Keratinocyte (primary cell): Measurements from ENCODE around the gene TFDP2. TPM values are rescaled to one million over a fixed set of nuclear protein-coding genes. Genes with fewer than 3 reads are reported as not detected.

ENCODE experiments used
- DNase-seq: peaks from one replicate; pipeline ENCODE4 v3.0.0-alpha.2; 2011; ENCODE audit warnings: low read depth, missing footprints, low spot score
- FAIRE-seq: peaks from 2 replicates; lab custom pipeline; 2011; peaks lifted over from hg19 to GRCh38; lab: Jason Lieb, UNC
- H2AFZ ChIP-seq: 2 replicates; pipeline ENCODE4 v1.6.0; 2012; ENCODE audit warnings: low read length, control low read depth, inconsistent platforms; ENCODE audit not compliant: control insufficient read depth
- H3K27ac ChIP-seq: 2 replicates; pipeline ENCODE4 v1.5.1; 2011; ENCODE audit warnings: low read length; ENCODE audit not compliant: control insufficient read depth, insufficient read depth
- H3K27me3 ChIP-seq: 3 replicates; pipeline ENCODE4 v1.6.0; 2011; ENCODE audit warnings: low read length; ENCODE audit not compliant: control insufficient read depth, insufficient read depth; ENCODE audit errors: extremely low read depth
- H3K36me3 ChIP-seq, 2 experiments: 2 replicates in 1 of 2; 3 replicates in 1 of 2; pipeline ENCODE4 v1.5.1; 2011; ENCODE audit warnings: low read length in 2 of 2, mild to moderate bottlenecking in 1 of 2; ENCODE audit not compliant: control insufficient read depth in 2 of 2, insufficient read depth in 2 of 2; ENCODE audit errors: extremely low read depth in 1 of 2
- H3K4me1 ChIP-seq: 3 replicates; pipeline ENCODE4 v1.5.1; 2011; ENCODE audit warnings: low read length; ENCODE audit not compliant: control insufficient read depth, insufficient read depth; ENCODE audit errors: extremely low read depth
- H3K4me2 ChIP-seq: 3 replicates; pipeline ENCODE4 v1.6.0; 2011; ENCODE audit warnings: low read depth, low read length; ENCODE audit not compliant: control insufficient read depth, insufficient read depth; ENCODE audit errors: extremely low read depth
- H3K4me3 ChIP-seq, 3 experiments: fragments of 200-600 bp in 1 of 3; sonication (generic) in 1 of 3; 2 replicates in 2 of 3; 3 replicates in 1 of 3; pipeline ENCODE4 v1.5.1; 2011 to 2016; ENCODE audit warnings: low read length in 3 of 3, mild to moderate bottlenecking in 3 of 3, control low read depth in 2 of 3, inconsistent platforms in 1 of 3, low read depth in 1 of 3, mixed read lengths in 1 of 3, mixed run types in 1 of 3, moderate library complexity in 1 of 3; ENCODE audit not compliant: control insufficient read depth in 2 of 3, insufficient read depth in 2 of 3; ENCODE audit errors: extremely low read depth in 1 of 3
- H3K79me2 ChIP-seq: 2 replicates; pipeline ENCODE4 v1.6.0; 2012; ENCODE audit warnings: low read length; ENCODE audit not compliant: control insufficient read depth, insufficient read depth
- H3K9ac ChIP-seq: 3 replicates; pipeline ENCODE4 v1.6.0; 2011; ENCODE audit warnings: low read length; ENCODE audit not compliant: control insufficient read depth, insufficient read depth; ENCODE audit errors: extremely low read depth
- H3K9me1 ChIP-seq: 3 replicates; pipeline ENCODE4 v1.6.0; 2011; ENCODE audit warnings: low read length; ENCODE audit not compliant: control insufficient read depth, insufficient read depth; ENCODE audit errors: extremely low read depth
- H3K9me3 ChIP-seq: 2 replicates; pipeline ENCODE4 v1.5.1; 2012; ENCODE audit warnings: low read depth, low read length; ENCODE audit not compliant: control insufficient read depth
- H4K20me1 ChIP-seq: 3 replicates; pipeline ENCODE4 v1.6.0; 2011; ENCODE audit warnings: low read length; ENCODE audit not compliant: control insufficient read depth, insufficient read depth; ENCODE audit errors: extremely low read depth
- CTCF ChIP-seq, 3 experiments: IDR thresholded peaks in 1 of 3; conservative IDR thresholded peaks in 1 of 3; optimal IDR thresholded peaks in 1 of 3; 2 replicates in 2 of 3; 3 replicates in 1 of 3; pipeline versions ENCODE3 to v1.5.1; 2011; ENCODE audit warnings: low read length in 3 of 3, mild to moderate bottlenecking in 3 of 3, moderate library complexity in 2 of 3, control low read depth in 1 of 3, inconsistent platforms in 1 of 3; ENCODE audit not compliant: insufficient read depth in 2 of 3; ENCODE audit errors: extremely low read depth in 1 of 3
- EZH2 ChIP-seq: IDR thresholded peaks from one replicate; pipeline ENCODE4 v1.6.1; 2012; ENCODE audit warnings: inconsistent platforms, mild to moderate bottlenecking, low read length, moderate library complexity
- dilution Hi-C: fragments of 300-500 bp; cut with MboI; formaldehyde crosslinking; loops from one replicate; pipeline ENCODE4 v1.7.0; 2020; ENCODE audit warnings: low sequenced_read_pairs; ENCODE audit not compliant: extremely low pct_ligation_motif_present
- polyA plus RNA-seq, 5 experiments: library from polyadenylated mRNA; depleted of rRNA in 3 of 5; stranded (reverse) in 3 of 5; stranded (forward) in 1 of 5; unstranded in 1 of 5; fragments of >200 nt; gene quantifications; 1 replicate in 1 of 5; 2 replicates in 3 of 5; 3 replicates in 1 of 5; pipeline versions ENCODE4 v1.2.1 to v1.2.3, GENCODE V29; 2011 to 2012; ENCODE audit warnings: missing spikeins in 2 of 5, low read depth in 1 of 5, low replicate concordance in 1 of 5

The TFDP2 gene
- polyA plus RNA-seq, 1 donor (not counting 4 experiments of a cell fraction or from before 2014, with no cell fraction given) = 40.6 TPM

- DNase-seq (no peak), FAIRE-seq (no peak)
- no peak overlapping the region for H3K27ac ChIP-seq
- H3K9me1 ChIP-seq = peaks cover 3% of the 10 kb centered on the region
- no peaks in the 10 kb centered on the region for H4K20me1 ChIP-seq
- peaks cover 9% of the 10 kb centered on the region in 2 experiments for H3K36me3 ChIP-seq
- dilution Hi-C loops = no loop called here
- H3K79me2 ChIP-seq = peaks cover 70% of the 10 kb centered on the region
- H3K27me3 ChIP-seq = no peaks in the 10 kb centered on the region
- peaks cover 14% of the 10 kb centered on the region for H3K4me1 ChIP-seq
- no peaks in the 10 kb centered on the region for H3K9me3 ChIP-seq
- no peak overlapping the region for H2AFZ ChIP-seq
- no peak overlapping the region for H3K4me2 ChIP-seq
- no peak overlapping the region for H3K9ac ChIP-seq
- no peak for TF ChIP-seq EZH2
- TF ChIP-seq CTCF (optimal IDR thresholded peaks at IDR 0.05 in 1 of 3, IDR thresholded peaks at IDR 0.05 in 1 of 3, conservative IDR thresholded peaks at IDR 0.05 in 1 of 3; ENCODE audit: extremely low read depth in 1 of 3, insufficient read depth in 2 of 3, low read length in 3 of 3) = no peak
- H3K4me3 ChIP-seq = no peak overlapping the region
Measured at GRCh38 chr3:141900343-141900742, 249.0 kb downstream of the TFDP2 start.

GRCh38 chr3:141898908-141899307 is 250.4 kb downstream of the TFDP2 start:
- FAIRE-seq (no peak), DNase-seq (no peak)
- TF ChIP-seq EZH2 (no peak), CTCF (optimal IDR thresholded peaks at IDR 0.05 in 1 of 3, IDR thresholded peaks at IDR 0.05 in 1 of 3, conservative IDR thresholded peaks at IDR 0.05 in 1 of 3; ENCODE audit: extremely low read depth in 1 of 3, insufficient read depth in 2 of 3, low read length in 3 of 3) (no peak)
- no peak overlapping the region for H3K4me3 ChIP-seq
- no peak overlapping the region for H2AFZ ChIP-seq
- H3K79me2 ChIP-seq = peaks cover 80% of the 10 kb centered on the region
- H3K27me3 ChIP-seq = no peaks in the 10 kb centered on the region
- no peak overlapping the region for H3K9ac ChIP-seq
- no peaks in the 10 kb centered on the region for H3K9me3 ChIP-seq
- H3K27ac ChIP-seq = no peak overlapping the region
- H3K9me1 ChIP-seq = peaks cover 3% of the 10 kb centered on the region
- H3K4me1 ChIP-seq = peaks cover 14% of the 10 kb centered on the region
- no peak overlapping the region for H3K4me2 ChIP-seq
- dilution Hi-C loops = no loop called here
- H3K36me3 ChIP-seq = peaks cover 7 to 9% of the 10 kb centered on the region in 2 experiments
- peaks cover 4% of the 10 kb centered on the region for H4K20me1 ChIP-seq
